GM23248 (cell line): Measurements from ENCODE around the gene RAMP1.

Source experiments
- EZH2 ChIP-seq: fragments of 200-600 bp; sonication (generic); IDR thresholded peaks from 2 replicates; pipeline ENCODE4 v1.6.1; 2018; ENCODE audit warnings: antibody characterized with exemption, mild to moderate bottlenecking; ENCODE audit not compliant: insufficient read depth, poor library complexity, severe bottlenecking
- EZH2phosphoT487 ChIP-seq: fragments of 200-600 bp; sonication (generic); IDR thresholded peaks from 2 replicates; pipeline ENCODE4 v1.6.1; 2018; ENCODE audit warnings: antibody characterized with exemption, moderate library complexity, mild to moderate bottlenecking, low read depth; ENCODE audit not compliant: insufficient read depth

DNA sequence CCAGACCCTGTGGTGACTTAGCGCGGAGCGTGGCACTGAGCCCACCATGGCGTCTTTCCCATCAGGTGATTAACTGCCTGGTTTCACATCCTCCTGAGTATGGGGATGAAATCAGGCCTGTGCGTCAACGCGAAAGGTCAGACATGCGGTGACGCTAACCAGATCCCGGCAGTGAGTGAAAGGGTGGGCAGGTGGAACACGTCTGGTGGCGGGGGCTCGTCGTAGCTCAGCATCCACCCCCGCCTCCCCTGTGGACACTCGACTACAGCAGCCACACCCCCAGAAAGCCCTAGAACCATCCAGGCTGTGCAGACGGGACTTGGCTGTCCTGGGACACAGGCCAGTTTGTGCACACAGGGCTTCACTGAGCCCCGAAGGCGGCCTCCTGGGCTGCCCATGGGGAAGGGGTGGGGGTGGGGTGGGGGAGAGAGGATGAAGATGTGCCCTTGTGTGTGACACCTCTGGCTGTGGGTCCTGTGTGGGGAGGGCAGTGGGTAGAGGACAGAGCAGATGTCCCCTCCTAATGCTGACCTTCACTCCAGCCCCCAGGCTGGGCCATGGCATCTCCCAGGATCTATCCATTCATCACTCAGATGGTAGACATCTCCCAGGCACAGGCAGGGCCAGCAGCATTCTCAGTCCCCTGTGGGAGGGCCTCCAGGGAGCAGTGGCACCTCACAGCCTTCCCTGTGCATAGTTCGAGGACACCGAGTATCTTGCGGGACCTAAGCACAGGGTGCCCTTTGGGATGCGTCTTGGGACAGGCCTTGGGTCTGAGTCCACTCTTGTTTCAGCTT is 27.5 kb downstream of the RAMP1 start:
- TF ChIP-seq EZH2 (no peak), EZH2phosphoT487 (no peak)
